ENCODE data around the gene RUFY4.
"Not testable (repeated sequence)": the region's sequence is repeated elsewhere in the genome, so short reads cannot be mapped to it uniquely, and the experiment has no call there.

The RUFY4 gene

DNA sequence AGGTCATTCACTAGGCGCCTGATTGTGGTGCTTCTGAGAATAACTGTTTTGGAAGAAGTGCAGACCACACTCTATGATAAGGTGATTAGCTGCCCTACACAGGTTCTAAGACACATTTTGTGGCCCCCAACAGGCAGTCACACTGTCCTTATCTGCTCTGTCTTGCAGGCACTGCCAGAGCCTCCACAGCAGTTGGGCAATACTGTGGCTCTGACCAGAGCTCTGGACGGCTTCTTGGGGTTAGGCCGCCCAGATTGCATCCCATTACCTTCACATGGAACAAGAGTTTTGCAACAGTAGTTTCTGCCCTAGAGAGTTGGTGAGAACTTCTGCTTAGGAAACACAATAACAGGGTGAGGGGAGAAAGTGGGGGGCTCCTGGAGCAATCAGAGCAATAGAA, 22.7 kb downstream of the RUFY4 start:
- DNase-seq: no peak

DNA sequence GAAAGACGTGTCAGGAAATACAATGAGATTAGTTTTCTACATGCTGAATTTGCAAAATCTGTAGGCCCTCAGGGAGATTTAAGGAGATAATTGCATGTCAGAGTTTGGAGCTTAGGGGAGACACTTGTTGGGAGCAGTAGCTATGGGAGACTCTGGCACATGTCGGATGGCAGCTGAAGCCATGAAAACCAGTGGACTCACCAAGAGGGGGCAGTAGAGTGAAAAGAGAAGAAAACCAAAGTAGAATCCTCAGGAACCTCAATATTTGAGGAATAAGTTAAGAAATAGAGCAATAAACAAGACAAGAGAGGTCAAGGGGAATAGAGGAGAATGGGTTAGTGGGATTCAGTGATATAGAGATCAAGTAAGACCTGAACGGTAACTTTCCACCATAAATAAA, 24.8 kb downstream of the RUFY4 start:
- DNase-seq: no peak

DNA sequence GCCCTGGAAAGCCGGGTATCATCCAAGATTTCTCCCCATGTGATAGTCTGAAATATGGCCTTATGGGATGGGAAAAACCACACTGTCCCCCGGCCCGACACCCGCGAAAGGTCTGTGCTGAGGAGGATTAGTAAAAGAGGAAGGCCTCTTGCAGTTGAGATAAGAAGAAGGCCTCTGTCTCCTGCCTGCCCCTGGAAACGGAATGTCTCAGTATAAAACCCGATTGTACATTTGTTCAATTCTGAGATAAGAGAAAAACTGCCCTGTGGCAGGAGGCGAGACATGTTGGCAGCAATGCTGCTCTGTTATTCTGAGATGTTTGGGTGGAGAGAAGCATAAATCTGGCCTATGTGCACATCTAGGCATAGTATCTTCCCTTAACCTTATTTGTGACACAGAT, 26.8 kb downstream of the RUFY4 start:
- no peak for DNase-seq

DNA sequence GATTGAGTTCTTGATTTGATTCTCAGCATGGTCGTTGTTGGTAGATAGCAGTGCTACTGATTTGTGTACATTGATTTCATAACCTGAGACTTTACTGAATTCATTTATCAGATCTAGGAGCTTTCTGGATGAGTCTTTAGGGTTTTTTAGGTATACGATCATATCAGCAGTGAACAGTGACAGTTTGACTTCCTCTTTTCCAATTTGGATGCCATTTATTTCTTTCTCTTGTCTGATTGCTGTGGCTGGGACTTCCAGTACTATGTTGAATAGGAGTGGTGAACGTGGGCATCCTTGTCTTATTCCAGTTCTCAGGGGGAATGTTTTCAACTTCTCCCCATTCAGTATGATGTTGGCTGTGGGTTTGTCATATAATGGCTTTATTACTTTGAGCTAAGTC, 28.9 kb downstream of the RUFY4 start:
- no peak for DNase-seq

DNA sequence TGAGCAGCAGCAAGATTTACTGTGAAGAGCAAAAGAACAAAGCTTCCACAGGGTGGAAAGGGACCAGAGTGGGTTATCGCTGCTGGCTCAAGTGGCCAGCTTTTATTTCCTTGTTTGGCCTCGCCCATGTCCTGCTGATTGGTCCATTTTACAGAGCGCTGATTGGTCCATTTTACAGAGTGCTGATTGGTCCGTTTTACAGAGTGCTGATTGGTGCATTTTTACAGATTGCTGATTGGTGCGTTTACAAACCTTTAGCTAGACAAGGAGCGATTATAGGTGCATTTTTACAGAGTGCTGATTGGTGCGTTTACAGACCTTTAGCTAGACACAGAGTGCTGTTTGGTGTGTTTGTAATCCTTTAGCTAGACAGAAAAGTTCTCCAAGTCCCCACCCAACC, 39.8 kb downstream of the RUFY4 start:
- DNase-seq: not testable (repeated sequence)

DNA sequence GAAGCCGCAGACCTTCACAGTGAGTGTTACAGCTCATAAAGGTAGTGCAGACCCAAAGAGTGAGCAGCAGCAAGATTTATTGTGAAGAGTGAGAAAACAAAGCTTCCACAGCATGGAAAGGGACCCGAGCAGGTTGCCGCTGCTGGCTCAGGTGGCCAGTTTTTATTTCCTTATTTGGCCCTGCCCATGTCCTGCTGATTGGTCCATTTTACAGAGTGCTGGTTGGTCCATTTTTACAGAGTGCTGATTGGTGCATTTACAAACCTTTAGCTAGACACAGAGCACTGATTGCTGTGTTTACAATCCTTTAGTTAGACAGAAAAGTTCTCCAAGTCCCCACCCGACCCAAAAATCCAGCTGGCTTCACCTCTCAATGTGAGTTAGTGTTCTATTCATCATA, 52.7 kb downstream of the RUFY4 start:
- not testable (repeated sequence) for DNase-seq

DNA sequence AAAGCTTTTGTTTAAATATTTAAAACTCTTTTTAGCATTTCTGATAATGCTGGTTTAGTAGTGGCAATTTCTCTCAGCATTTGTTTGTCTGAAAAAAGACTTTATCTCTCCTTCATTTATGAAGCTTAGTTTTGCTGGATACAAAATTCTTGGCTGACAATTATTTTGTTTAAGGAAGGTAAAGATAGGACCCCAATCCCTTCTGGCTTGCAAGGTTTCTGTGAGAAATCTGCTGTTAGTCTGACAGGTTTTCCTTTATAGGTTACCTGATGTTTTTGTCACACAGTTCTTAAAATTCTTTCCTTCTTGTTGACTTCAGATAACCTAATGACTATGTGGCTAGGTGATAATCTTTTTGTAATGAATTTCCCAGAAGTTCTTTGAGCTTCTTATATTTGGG, 53.2 kb downstream of the RUFY4 start:
- DNase-seq: not testable (repeated sequence)

DNA sequence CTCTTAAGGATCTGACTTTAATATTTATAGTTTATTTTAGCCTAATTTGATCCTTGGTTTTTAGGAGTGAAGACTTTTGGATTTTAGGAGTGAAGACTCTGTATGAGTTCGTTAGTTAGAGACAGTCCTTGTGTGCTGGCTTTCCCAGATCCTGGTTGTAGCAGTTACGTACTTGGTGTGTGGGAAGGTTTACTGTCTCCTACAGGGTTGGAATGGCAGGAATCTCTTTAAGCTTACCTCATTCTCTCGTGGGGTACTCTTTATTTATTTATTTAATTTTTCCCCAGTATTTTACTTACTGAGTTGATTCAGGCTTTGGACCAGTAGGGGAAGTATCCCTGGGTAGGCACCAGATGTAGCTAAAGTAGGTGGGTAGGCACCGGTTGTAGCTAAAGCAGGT, 54.9 kb downstream of the RUFY4 start:
- no peak for DNase-seq

DNA sequence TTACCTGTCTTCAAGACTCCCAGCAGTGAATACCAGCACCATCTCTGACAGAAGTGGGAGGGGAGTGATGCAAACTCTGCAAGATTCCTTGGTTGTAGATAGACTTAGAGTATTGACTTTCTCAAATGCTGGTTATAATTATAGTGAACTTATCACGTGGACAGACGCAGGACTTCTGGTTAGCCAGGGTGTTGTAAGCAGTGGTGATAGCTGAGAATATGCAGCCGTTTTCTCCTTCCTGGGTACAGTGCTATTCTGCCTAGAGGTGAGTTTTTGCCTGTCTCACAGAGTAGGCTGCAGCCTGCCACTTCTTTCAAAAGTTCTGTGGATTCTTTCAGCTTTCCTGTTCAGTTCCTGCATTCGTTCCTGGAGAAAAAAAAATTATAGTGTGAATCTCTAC, 56.0 kb downstream of the RUFY4 start:
- no peak for DNase-seq

DNA sequence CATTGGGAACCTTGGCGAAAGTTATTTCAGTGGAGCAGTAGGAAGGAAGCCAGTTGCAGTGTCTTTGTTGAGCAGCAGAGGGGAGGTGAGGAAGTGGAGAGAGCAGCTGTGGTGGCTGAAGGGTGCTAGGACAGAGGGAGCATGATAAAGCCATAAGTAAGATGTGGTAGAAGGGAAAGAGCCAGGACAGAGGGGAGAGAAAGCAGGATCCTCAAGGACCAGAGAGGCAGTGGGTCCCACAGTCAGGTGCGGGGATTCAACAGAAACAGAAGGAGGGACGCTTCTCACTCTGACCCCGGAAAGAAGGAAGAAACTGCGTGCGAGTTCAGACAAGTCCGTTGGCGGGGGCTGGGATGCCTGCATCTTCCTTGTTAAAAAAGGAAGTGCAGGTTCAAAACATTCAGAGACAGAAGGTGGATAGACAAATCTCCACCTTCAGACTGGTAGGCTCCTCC, 56.6 kb downstream of the RUFY4 start, which contains the start of gene CXCR2:
Gene CXCR2, plus strand, starts transcription at position 403 of the 455 bp plus-strand sequence. CDS start 8,774 bp downstream, outside the sequence.
- DNase-seq: no peak

DNA sequence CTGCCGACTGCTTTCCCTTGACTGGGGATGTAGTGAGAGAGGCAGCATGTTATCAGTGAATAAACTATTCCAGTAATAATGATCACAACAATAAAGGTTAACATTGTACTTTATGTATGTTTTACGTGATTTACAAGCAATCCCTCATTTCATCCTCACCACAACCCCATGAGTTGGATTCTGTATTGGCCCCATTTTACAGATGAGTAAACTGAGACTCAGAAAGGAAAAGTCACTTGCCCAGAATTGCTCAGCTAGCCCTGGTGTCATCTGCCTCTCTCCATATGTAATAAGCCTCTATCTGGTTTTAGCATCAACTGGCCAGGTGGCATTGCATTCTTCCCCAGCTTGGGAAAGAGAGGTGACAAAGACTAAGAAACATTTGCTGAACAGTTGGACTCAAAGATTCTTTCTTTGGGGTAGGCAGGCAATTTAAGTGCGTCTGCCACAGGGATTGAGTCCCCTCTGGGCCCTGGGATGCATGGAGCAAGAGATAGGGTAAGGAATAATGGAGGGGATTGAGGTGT, 58.9 kb downstream of the RUFY4 start:
- no peak for DNase-seq

DNA sequence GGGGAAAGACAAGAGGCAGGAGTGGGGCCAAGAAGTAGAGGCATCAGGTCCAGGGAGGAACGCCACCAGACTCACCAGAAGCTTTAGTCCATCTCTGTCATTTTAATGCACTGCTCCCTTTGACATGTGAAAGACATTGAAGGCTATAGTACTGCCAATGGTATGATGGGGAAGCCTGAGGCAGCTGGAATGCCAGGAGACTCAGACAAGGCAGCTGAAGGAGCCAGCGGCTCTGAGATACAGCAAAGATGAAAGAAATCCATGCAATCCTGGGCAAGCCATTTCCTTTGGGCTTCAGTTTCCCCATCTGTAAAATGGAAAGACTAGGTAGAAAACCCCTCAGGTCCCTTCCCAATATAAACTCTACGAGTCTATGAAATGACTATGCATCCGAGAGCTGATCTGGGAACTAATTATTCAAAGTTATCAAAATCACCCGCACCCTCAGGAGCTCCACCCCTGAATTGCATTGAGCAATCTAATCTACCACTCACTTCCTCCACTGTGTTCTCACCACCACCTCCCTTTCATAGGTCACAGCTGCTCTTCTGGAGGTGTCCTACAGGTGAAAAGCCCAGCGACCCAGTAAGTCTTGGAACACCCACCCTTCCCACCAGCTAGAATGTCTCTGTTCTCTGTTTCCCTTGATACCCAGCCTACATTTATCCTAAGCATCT, 59.9 kb downstream of the RUFY4 start:
- no peak for DNase-seq

DNA sequence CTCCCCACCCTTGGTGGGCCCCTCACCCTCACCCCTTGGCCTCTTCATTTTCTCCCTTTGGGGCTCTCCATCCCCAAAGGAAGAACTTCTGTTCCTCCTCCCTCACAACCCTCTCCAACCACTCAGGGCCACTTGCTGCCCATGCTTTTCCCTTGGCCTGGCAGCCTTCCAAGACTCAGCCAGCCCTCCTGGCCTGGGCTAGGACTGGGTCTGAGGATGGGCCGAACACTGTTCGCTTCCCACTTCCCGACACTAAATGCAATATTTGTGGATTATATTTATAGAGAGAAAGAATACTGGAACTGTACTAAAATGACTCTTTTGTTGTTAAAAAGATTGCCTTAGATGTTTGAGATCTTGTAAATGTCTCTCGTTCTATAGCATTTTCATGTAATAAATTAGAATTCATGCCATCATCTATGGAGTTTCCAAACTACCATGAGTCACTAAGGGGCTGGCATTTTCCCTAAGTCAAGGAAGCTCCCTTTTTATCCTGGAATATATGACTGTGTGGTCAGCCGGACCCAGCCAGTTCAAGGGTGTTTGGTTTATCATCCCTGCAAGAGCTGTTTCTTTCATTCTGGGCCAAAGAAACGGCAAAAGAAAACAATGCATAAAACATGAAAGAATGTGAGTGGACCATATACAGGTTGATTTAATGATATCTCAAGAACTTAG, 60.5 kb downstream of the RUFY4 start:
- DNase-seq: peak; percentile 2

DNA sequence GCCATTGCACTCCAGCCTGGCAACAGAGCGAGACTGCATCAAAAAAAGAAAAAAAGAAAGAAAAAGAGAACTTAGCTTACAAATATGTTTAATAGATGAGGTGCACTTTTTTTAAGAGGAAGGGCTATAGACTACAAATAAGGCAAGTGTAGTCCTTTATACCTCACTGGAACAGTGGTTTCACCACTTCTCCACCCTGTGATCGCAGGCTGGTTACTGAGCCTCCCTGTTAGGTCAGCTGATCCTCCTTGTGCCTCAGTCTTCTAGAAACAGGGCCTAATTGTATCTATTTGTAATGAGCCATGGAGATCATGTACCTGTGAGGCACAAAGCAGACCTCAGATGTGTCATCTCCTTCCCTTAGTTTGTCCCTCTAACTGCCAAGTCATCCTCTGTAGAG, 61.3 kb downstream of the RUFY4 start:
- DNase-seq: no peak

DNA sequence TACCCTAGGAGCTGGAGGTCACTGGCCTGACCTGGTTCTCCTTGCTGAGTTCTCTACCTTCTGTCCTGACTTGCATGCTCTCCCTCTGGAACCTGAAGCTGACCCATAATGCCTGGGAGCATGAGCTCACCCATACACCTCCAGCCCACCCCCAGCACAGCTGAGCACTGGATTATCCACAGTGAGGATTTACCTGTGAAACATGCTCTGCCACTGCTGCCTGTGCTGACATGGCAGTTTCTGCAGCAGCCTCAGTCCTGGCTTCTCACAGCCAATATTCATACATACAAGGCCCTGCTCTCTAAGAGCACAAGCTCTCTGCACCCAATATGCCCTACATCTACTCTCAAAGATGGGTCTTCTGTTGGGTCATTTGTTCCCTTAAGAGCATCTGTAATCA, 61.8 kb downstream of the RUFY4 start:
- no peak for DNase-seq

DNA sequence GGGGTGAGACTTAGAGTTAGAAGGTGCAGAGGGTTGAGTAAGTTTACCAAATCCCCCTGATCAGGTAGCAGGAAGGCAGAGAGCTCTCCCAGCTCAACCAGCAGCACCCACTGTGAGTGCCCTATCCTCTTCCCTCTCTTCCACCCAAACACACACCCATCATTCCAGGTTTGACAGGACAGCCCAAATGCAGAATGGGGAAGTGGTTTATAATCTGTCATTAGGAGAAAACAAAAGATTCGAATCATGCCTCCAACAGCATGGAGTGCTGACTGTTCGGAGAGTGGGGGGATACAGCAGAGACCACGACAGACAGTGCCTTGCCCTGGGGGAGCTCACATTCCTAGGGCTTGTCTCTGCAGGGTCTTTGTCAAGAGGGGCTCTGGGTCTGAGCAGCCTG, 68.5 kb downstream of the RUFY4 start:
- no peak for DNase-seq

DNA sequence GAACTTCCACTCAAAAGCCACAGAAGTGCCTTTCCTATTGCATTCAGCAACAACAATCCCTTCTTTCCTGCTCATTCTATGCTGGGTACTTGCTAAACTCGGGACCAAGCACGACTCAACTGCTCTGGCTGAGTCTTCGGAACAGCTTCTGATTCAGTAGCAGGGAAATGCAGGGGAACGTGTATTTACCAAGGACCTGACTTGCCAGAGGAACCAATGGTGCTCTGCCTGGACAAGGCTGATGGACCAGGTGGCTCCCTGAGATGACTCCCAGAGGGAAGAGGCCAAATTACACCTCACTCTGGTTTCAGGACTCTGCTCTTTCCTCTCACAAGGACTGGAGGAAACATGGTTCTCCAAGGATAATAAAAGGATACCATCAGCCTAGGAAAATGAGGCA, 69.0 kb downstream of the RUFY4 start:
- no peak for DNase-seq

Measured in NCI-H226 (cell line).